Stimulated activated CD4-positive, alpha-beta T cell treated with anti-CD3 and anti-CD28 coated beads, Interleukin-12 subunit alpha, Interleukin-12 subunit beta, amount 100 ng/mL, for 48 hours (primary cell): ENCODE data around the gene TMEM89.

Experiments
- DNase-seq, 3 donors: peaks; one replicate each; pipeline ENCODE4 v3.0.0-alpha.2; 2020; ENCODE audit warnings: low read depth in 2 of 3, low spot score in 1 of 3

TMEM89 gene

DNA sequence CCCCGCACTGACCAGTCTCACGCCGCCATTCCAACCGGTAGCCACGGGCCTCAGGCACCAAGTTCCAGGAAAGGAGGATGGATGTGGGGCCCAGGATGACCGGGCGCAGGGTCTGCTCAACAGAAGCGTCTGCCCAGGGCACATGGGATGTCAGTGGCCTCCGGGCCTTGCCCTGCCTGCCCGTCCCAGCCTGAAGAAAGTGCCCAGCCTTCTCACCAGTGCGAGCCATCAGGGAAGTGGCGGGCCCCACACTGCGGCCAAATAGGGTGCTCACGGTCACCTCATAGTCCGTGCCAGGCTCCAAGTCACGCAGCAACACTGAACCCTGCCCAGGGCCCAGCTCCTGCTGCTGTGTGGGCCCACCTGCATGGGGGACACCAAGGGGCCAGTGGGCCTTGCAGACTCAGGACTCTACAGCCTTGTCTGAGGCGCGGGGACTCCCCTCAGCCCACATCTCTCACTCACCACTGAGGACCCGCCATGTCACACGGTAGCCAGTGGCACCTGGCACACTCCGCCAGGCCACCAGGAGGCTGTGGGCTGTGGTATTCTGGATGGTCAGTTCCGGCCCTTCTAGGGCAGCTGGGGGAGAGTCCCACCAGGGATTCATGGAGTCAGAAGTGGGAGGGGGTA lies 29.6 kb downstream of the TMEM89 start:
- DNase-seq: no peak

DNA sequence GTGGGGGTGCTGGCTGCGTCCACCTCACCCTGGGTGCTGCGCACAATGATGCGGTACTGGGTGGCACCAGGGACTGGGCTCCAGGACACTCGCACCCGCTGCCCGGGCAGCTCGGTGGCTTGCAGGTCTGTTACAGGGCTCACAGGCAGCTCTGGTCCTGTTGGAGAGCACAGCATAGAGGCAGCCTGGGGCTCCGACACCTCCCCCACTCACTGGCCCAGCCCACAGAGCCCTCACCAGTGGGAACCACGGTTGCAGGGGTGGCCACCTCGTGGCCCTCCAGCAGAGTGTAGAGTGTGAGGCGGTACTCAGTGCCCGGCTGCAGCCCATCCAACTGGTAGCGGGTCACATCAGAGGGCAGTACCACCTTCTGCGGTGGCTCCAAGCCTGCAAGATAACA lies 30.1 kb downstream of the TMEM89 start:
- no peak for DNase-seq

DNA sequence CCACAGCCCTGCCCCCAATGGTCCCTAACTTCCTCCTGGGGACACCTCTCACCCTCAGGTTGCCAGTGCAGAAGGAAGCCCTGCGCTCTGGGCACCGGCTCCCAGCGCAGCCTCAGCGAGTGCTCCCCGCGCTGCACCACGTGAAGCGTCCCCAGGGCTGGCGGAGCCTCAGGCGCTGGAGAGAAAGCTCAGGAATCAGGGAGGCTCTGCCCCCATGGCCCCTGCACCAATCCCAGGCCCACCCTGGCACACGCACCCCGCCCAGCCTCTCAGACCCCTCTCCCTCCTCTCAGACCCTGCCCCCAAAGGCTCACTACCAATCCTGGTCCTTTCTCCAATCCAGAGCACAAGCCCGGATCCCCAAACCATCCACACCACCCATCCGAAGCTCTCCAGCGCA lies 33.3 kb downstream of the TMEM89 start:
- no peak for DNase-seq

DNA sequence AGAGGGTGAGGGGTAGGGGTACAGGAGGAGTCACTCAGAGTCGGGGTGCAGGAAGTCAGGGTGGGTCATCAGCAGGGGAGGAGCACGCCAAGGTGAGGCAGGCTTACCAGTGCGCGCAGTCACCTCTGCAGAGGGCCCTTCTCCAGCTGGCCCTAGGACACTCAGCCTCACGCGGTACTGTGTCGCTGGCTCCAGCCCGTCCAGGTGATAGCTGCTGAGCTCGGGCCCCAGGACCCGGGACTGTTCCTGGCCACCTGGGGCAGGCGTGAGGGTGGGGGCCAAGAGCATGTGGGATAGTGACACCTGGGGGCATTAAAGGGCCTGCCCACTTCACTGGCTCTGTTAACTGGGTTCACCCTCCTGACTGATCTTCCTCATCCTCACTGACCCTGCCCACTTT lies 33.9 kb downstream of the TMEM89 start:
- DNase-seq: no peak

DNA sequence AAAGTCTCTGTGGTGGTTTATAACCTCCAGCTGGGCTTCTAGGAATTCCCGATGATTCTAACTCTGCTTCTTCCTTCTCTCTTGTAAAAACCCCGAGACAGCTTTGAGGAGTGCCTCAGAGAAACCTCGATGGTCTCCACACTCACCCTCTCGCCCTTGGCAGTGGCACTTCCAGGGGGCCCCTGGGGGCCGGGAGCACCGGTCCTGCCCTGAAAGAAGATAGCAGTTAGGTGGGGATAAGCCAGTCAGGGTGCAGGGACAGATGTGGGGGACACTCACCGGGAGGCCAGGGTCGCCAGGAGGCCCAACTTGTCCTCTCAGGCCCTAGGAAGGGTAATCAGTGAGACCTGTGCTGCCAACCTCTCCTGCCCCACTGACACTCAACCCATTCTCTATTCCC lies 36.2 kb downstream of the TMEM89 start:
- DNase-seq: no peak

DNA sequence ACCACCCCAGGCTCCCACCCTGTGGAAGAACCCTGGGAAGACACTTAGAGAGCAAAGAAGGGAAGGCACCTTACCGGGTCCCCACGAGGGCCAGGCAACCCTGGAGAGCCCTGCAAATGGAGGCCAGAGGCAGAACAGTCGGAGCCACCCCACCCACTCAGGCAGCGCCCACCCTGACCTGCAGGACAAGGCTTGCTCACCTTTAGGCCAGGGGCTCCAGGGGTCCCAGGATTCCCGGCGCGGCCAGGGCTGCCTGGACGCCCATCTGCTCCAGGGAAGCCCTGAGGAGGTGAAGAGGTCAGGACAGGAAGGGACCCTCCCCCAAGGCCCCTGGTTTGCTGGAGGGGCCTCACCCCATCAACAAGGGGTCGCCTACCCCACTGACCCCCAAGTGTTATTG lies 36.7 kb downstream of the TMEM89 start:
- DNase-seq: no peak

DNA sequence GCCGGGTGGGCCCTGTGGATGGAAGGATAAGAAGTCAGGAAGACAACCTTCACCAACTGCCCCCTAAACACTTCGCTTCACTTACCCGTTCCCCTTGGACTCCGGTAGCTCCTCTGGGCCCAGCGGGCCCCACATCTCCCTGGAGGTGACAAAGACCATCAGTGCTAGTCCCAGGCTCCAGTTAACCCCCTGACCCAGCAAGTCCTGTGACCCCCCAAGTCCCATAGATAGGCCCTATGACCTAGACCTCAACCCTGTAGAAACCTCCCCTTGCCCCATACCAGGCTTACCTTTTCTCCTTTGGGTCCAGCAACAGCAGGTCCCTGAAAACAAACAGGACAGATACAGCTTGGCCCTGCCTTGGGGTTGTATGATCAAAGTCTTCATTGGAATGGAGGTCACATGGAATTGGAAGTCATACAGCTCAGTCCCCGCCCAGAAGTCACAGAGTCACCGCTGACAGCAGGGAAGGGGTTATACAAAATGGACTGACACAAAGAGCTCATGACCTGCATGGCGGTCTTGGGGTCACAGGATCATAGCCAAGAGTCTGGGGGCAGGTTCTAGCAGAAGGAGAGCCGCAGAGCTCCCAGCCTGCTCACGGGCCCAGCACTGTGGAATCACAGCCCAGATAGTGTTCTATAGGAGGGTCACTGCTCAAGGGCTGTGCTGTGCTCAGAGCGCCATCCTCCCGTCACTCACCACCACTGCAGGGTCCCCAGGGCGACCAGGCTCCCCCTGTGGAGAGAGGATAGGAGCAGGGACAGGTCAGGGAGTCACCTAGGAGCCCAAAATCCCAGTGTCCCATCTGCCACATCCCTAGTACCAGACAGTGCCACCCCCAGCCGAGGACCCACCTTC lies 39.7 kb downstream of the TMEM89 start:
- no peak for DNase-seq

DNA sequence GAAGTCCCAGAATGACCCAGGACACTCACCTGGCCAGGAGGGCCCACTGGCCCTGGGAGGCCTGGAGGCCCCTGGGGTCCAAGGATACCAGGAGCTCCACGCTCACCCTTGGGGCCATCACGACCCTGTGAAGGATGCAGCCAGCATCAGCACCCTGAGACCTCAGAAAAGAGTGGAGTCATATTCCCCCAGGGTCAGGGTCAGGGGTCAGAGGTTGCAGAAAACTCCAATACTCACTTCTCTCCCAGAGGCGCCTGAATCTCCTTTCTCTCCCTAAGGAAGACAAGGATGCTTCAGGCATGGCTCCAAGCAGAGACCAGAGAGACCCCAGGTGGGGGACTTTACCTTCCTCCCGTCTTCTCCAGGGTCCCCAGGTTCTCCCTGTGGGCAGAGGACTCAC lies 44.9 kb downstream of the TMEM89 start:
- no peak for DNase-seq

DNA sequence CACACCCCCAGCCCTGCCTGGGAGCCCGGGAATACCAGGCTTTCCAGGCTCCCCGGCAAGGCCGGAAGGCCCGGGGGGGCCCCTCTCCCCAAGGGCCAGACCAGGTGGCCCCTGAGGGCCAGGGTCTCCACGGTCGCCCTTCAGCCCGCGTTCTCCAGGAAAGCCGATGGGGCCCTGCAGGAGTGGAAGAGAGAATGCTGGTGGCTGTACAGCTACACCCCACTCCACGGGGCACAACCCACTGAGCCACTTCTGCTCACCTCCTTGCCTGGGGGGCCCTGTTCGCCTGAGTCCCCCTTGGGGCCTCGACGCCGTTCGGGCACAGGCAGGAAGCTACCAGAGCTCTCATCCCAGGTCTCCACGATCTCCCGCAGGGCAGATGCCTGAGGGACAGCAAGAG lies 46.2 kb downstream of the TMEM89 start:
- DNase-seq: no peak

DNA sequence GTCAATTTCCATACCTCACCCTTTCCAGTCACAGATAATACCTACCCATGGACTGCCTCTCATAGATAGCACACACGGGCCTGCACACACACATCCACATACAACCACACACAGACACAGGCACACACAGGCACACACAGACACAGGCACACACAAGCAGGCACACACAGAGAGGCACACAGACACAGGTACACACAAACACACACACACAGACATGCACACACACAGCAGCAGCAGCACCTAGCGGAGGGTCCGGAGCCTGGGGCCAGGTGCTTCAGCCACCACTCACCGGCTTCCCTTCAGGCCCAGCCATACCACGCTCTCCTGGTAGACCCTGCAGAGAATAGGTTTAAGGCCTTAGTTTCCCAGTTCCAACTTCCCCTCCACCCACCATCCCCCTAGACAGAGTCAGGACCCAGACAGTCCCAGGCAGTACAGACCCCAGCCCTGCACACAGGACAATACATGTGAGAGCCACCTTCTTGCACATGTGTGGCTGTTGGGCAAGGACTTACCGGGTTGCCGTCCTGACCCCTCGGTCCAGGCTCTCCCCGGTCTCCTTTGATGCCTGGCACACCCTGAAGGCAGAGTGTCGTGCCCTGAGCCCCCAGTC lies 47.5 kb downstream of the TMEM89 start:
- no peak for DNase-seq

DNA sequence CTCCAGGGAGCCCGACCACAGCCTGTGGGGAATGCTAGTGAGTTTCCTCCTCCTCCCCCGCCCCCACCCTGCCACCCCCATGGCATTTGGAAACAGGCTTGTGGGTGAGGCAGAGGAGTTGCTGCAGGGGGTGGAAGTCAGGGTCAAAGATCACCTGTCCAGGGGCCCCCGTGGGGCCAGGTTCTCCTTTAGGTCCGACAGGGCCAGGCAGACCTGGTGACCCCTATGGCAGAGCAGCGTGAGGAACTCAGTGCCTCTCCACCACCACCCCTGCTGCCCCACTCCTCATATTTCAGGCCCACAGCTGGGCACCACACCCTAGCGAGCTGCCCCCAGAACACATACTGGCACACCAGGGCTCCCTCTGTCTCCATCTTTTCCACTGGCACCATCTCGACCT lies 49.1 kb downstream of the TMEM89 start:
- no peak for DNase-seq

DNA sequence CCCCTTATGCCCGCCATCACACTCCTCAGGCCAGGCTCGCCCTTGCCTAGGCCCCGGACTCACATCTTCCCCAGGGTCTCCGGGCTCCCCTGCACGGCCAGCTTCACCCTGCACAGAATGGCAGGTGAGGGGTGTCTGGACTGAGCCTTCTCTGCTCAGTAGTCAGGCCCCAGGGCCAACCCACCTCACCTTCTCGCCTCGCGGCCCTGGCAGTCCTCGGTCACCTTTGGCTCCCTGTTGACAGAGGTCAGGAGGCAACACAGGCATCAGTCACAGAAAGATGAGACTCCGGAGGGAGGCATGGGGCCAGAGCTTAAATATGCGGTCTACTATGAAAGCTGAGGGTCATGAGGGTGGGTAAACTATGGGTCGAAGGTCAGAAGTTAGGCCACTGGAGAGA lies 49.6 kb downstream of the TMEM89 start:
- DNase-seq: no peak
